GM21360 (cell line): ENCODE measurements around the gene EID3.

Source experiments
- ATAC-seq: cut with Tn5 transposase; IDR thresholded peaks from one replicate; pipeline ENCODE4 v1.9.1; 2021; ENCODE audit warnings: mild to moderate bottlenecking, moderate library complexity; ENCODE audit not compliant: unreplicated experiment

The EID3 gene

DNA sequence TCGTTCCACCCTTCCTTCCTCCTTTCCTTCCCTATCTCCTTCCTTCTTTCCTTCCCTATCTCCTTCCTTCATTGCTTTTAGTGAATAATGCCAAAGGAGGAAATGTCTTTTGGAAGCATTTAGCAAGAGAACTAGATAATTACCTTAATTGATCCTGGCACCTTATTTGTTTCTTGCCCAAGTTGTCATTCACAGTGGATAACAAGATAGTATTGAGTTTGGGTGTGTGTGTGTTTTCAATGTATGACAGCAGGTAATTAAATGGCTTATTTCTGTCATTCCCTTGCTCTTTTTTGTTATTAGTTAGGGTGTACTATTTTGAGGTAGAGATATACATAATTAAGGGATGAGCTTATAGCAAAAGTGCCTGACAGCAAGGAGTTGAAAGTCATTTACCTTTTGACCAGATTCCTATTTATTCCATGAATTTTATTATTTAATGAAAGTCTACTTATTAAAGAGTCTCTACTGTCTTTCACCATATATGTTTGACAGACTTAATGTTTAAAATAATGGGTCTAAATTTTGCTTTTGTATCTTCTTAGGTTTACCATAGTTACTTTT lies 30.2 kb downstream of the EID3 start:
- no peak for ATAC-seq

- no peak for ATAC-seq
These were observed 31.0 kb downstream of the EID3 start for GRCh38 chr12:104334581-104334980.

GRCh38 chr12:104336115-104336514 lies 32.6 kb downstream of the EID3 start:
- no peak for ATAC-seq

GRCh38 chr12:104337030-104337558 lies 33.6 kb downstream of the EID3 start:
- ATAC-seq, result no peak

- ATAC-seq, result no peak
These were observed 36.1 kb downstream of the EID3 start for GRCh38 chr12:104339663-104340062.

DNA sequence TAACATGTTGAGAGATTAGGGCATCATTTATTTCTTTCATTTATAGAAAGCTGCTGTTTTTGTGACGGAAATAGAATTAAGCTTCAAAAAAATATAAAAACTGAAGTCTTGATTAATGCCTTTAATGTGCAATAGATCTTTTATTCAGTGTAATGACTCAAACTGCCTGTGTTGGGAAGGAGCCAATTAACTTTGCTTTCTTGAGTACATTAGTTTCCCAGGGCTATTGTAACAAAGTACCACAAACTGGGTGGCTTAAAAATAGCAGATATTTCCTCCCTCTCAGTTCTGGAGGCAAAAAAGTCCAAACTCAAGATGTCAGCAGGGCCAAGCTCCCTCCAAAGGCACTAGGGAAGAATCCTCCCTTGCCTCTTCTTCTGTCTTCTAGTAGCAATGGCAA lies 36.6 kb downstream of the EID3 start:
- ATAC-seq, result no peak

- no peak for ATAC-seq
These were observed 37.5 kb downstream of the EID3 start for GRCh38 chr12:104340925-104341611.

DNA sequence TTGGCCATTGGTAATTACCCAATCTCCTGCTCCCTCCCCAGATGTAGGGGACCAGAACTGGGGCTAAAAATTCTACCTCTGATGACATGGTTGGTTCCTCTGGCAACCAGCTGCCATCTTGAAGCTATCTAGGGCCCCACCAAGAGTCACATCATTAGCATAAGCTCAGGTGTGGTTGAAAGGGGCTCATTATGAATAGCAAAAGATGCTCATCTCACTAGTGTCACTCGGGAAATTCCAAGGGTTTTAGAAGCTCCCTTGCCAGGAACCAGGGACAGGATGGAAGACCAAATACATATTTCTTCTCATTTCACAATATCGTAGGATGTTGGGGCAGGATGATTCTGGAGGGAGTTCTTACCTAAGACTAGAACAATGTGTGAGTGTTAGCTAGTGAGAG lies 38.6 kb downstream of the EID3 start:
- ATAC-seq, result no peak

DNA sequence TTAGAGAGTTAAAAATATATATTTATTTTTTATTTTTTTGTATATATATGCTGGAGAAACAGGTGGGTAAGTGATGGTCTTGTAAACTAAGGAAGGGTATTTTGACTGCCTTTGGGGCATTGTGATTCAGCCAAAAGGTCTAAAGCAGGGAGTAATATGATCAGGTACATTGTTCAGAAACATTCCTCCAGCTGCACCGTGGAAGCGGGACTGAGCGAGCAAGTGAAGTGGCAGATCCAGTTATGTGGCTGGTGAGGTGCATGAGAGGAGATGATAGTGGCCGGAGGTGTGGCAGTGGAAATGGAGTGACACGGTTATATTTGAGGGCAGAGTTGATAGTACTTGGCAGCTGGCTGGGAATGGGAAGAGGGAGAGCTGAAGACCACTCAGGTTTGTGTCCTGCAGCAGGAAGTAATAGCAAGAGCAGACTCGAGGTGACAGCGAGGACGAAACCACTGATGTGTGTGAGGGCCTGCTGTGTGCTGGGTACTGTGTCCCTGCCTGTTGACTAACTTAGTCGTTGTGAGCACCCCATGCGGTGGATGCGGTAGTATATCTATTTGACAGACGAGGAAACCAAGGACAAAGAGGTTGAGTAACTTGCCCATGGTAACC lies 39.2 kb downstream of the EID3 start:
- ATAC-seq, result no peak

DNA sequence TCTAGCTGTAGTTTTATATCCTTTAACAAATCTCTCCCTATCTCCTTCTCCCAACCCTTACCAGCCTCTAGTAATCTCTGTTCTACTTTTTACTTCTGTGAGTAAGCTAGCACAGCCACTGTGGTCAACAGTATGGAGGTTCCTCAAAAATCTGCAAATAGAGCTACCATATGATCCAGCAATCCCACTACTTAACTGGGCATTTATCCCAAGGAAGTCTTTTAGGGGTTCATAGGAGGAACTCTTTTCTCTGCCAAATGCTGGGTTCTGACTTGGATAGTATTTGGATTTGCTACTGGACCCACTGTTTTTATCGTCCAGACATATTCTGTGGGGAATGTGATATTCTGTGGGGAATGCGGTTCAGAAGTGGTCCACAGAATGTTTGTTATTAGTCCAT lies 41.1 kb downstream of the EID3 start:
- ATAC-seq, result no peak

GRCh38 chr12:104345234-104346066 lies 41.9 kb downstream of the EID3 start:
- no peak for ATAC-seq

DNA sequence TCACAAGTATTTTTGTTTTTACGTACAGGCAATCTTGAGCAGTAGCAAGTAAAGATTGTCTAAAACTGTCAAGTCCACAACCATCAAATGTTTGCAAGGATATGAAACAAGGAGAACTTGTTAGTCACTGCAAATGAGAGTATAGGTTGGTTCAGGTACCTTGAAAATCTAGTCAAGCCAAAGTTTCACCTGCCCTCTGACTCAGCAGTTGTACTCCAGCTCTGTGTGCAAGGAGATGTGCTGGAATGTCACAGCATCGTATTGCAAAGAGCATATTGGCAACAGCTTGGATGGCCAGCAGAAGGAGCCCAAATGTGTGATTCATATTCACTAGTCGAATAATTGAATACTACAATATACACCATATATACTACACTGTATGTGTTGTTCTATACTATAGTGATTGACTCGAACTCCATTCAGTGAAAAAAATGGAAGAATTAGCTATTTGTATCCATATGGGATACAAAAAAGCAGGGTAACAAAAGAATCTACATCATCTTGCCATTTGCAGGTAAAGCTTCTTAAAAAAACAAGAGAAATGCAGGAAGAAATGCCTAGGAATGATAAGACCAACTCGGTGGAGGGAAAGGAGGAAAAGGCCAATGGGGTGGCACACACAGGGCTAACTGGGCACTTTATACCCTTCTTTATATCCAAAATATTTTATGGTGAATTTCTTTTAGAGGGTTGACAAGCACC lies 44.0 kb downstream of the EID3 start:
- ATAC-seq, result no peak

DNA sequence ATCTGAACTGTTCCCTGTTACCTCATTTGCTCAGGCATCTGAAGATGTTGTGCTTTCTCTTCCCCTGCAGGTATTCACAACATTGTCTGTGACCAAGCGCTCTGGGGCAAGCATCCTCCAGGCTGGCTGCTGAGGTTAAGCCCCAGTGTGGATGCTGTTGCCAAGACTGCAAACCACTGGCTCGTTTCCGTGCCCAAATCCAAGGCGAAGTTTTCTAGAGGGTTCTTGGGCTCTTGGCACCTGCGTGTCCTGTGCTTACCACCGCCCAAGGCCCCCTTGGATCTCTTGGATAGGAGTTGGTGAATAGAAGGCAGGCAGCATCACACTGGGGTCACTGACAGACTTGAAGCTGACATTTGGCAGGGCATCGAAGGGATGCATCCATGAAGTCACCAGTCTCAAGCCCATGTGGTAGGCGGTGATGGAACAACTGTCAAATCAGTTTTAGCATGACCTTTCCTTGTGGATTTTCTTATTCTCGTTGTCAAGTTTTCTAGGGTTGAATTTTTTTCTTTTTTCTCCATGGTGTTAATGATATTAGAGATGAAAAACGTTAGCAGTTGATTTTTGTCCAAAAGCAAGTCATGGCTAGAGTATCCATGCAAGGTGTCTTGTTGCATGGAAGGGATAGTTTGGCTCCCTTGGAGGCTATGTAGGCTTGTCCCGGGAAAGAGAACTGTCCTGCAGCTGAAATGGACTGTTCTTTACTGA lies 44.9 kb downstream of the EID3 start:
- ATAC-seq, result no peak

DNA sequence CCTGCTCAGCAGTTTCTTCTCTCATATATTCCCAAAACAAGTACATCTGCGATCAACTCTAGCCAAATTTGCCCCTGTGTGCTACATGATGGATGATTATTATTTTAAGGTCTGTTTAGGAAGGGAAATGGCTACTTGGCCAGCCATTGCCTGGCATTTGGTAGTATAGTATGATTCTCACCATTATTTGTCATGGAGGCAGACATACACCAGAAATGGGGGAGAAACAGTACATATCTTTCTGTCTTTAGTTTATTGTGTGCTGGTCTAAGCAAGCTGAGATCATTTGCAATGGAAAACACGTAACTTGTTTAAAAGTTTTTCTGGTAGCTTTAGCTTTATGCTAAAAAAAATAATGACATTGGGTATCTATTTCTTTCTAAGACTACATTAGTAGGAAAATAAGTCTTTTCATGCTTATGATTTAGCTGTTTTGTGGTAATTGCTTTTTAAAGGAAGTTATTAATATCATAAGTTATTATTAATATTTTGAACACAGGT lies 45.5 kb downstream of the EID3 start:
- no peak for ATAC-seq

GRCh38 chr12:104350211-104351056 lies 46.9 kb downstream of the EID3 start:
- ATAC-seq, result no peak

GRCh38 chr12:104351057-104351983 lies 47.8 kb downstream of the EID3 start:
- ATAC-seq, result no peak

DNA sequence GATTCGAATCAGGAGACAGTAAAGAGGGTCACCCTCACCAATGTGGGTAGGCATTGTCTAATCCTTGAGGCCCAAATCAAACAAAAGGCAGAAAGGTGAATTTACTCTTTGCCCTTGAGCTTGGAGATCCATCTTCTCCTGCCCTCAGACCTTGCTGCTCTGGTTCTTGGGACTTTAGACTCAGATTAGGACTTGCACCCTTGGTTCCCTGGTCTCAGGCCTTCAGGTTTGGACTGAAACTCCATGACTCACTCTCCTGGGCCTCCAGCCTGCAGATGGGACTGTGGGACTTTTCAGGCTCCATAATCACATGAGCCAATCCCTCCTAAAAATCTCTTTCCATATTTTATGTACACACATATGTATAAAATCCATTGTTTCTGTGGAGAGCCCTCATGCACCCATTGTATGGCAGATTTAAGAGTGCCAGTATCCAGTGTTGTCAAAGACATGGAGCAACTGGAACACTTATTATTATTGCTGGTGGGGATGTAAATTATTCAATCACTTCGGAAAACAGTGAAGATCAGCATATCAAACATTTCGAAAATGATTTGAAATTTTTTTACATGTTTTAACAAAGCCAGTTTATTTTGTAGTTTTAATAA lies 48.7 kb downstream of the EID3 start:
- no peak for ATAC-seq
